ENCODE measurements around the gene MCM10. TPM values are rescaled to one million over a fixed set of nuclear protein-coding genes. Genes with fewer than 3 reads are reported as not detected.

The MCM10 gene
- polyA plus RNA-seq, 1 donor from 2014 or later, result 0.63 TPM

GRCh38 chr10:13139150-13139549 is 22.2 kb upstream of the MCM10 start:
- Histone ChIP-seq H3K9me2 (ENCODE audit: insufficient read depth, low read length) (no peaks in the 10 kb centered on the region), H3K27ac (ENCODE audit: low read length) (no peak overlapping the region), H2AFZ (ENCODE audit: low read depth, low read length) (no peak overlapping the region), H3F3A (ENCODE audit: insufficient read depth, low read length, poor library complexity, severe bottlenecking) (no peaks in the 10 kb centered on the region), H3K9me3 (ENCODE audit: low read length) (no peaks in the 10 kb centered on the region), H3K79me2 (replicated peaks; ENCODE audit: insufficient read depth, low read length) (no peaks in the 10 kb centered on the region), H4K20me1 (ENCODE audit: insufficient read depth) (no peaks in the 10 kb centered on the region), H3K4me3 (ENCODE audit: low read length) (no peak overlapping the region), H3K4me2 (ENCODE audit: low read length) (no peak overlapping the region), H3K27me3 (ENCODE audit: insufficient read depth, low read depth, low read length) (no peaks in the 10 kb centered on the region), H3K9ac (ENCODE audit: low read length) (no peak overlapping the region), H3K36me3 (ENCODE audit: insufficient read depth, low read length) (peaks cover 12% of the 10 kb centered on the region)
- no peak for TF ChIP-seq TAF1 (IDR thresholded peaks at IDR 0.05; ENCODE audit: low read depth)
- no peak for TF ChIP-seq POLR2AphosphoS5 (IDR thresholded peaks at IDR 0.05)
- TF ChIP-seq EP300 (conservative IDR thresholded peaks at IDR 0.05; ENCODE audit: poor library complexity, severe bottlenecking), result no peak
- no peak for TF ChIP-seq EZH2 (IDR thresholded peaks at IDR 0.05; ENCODE audit: borderline replicate concordance, insufficient read depth, low read length, poor library complexity, severe bottlenecking)
- no peak for TF ChIP-seq REST (IDR thresholded peaks at IDR 0.05; ENCODE audit: borderline replicate concordance)
- no peak for TF ChIP-seq MXI1 (conservative IDR thresholded peaks at IDR 0.05; ENCODE audit: poor library complexity, severe bottlenecking)
- TF ChIP-seq SMC3 (conservative IDR thresholded peaks at IDR 0.05; ENCODE audit: poor library complexity), result no peak
- TF ChIP-seq CTCF (IDR thresholded peaks at IDR 0.05; ENCODE audit: poor library complexity, severe bottlenecking), result no peak
- no peak for TF ChIP-seq RAD21 (conservative IDR thresholded peaks at IDR 0.05)

GRCh38 chr10:13139676-13140075 is 21.7 kb upstream of the MCM10 start:
- no peaks in the 10 kb centered on the region for H3K27me3 ChIP-seq (ENCODE audit: insufficient read depth, low read depth, low read length)
- no peak overlapping the region for H3K4me2 ChIP-seq (ENCODE audit: low read length)
- H3K79me2 ChIP-seq (replicated peaks; ENCODE audit: insufficient read depth, low read length), result no peaks in the 10 kb centered on the region
- no peaks in the 10 kb centered on the region for H3K9me2 ChIP-seq (ENCODE audit: insufficient read depth, low read length)
- H3K4me3 ChIP-seq (ENCODE audit: low read length), result no peak overlapping the region
- no peaks in the 10 kb centered on the region for H3F3A ChIP-seq (ENCODE audit: insufficient read depth, low read length, poor library complexity, severe bottlenecking)
- no peaks in the 10 kb centered on the region for H3K9me3 ChIP-seq (ENCODE audit: low read length)
- H3K9ac ChIP-seq (ENCODE audit: low read length), result no peak overlapping the region
- no peak overlapping the region for H3K27ac ChIP-seq (ENCODE audit: low read length)
- no peaks in the 10 kb centered on the region for H4K20me1 ChIP-seq (ENCODE audit: insufficient read depth)
- TF ChIP-seq RAD21 (conservative IDR thresholded peaks at IDR 0.05), result no peak
- TF ChIP-seq EP300 (conservative IDR thresholded peaks at IDR 0.05; ENCODE audit: poor library complexity, severe bottlenecking), result no peak
- TF ChIP-seq SMC3 (conservative IDR thresholded peaks at IDR 0.05; ENCODE audit: poor library complexity), result no peak
- TF ChIP-seq TAF1 (IDR thresholded peaks at IDR 0.05; ENCODE audit: low read depth), result no peak
- TF ChIP-seq POLR2AphosphoS5 (IDR thresholded peaks at IDR 0.05), result no peak
- TF ChIP-seq REST (IDR thresholded peaks at IDR 0.05; ENCODE audit: borderline replicate concordance), result no peak
- TF ChIP-seq MXI1 (conservative IDR thresholded peaks at IDR 0.05; ENCODE audit: poor library complexity, severe bottlenecking), result no peak
- no peak for TF ChIP-seq CTCF (IDR thresholded peaks at IDR 0.05; ENCODE audit: poor library complexity, severe bottlenecking)
- no peak for TF ChIP-seq EZH2 (IDR thresholded peaks at IDR 0.05; ENCODE audit: borderline replicate concordance, insufficient read depth, low read length, poor library complexity, severe bottlenecking)
- H3K36me3 ChIP-seq (ENCODE audit: insufficient read depth, low read length), result peaks cover 12% of the 10 kb centered on the region
- H2AFZ ChIP-seq (ENCODE audit: low read depth, low read length), result no peak overlapping the region

All from neural cell (in vitro differentiated cells).